HepG2 (cell line): Measurements from ENCODE around the gene COG1. TPM values are rescaled to one million over a fixed set of nuclear protein-coding genes. Genes with fewer than 3 reads are reported as not detected.

ENCODE experiments used
- ARID4A ChIP-seq: sonication (generic); formaldehyde crosslinking; IDR thresholded peaks from 2 replicates; pipeline ENCODE4 v1.5.0; 2020; ENCODE audit warnings: mild to moderate bottlenecking, missing genetic modification reagents, borderline replicate concordance
- EZH2 ChIP-seq: conservative IDR thresholded peaks from 2 replicates; pipeline ENCODE4 v1.6.1; 2012; ENCODE audit warnings: mild to moderate bottlenecking, low read depth, low read length, moderate library complexity
- MAFF ChIP-seq: IDR thresholded peaks from 2 replicates; pipeline ENCODE4 v1.6.1; 2011; ENCODE audit warnings: low read depth, low read length, improper control_type of control experiment
- MEIS2 ChIP-seq: sonication (generic); formaldehyde crosslinking; IDR thresholded peaks from 2 replicates; pipeline ENCODE4 v1.9.0; 2021; ENCODE audit warnings: mild to moderate bottlenecking, missing genetic modification reagents
- POLR2G ChIP-seq: fragments of 200-400 bp; formaldehyde crosslinking; IDR thresholded peaks from 2 replicates; pipeline ENCODE4 v1.6.1; 2018; ENCODE audit warnings: mild to moderate bottlenecking, low read depth, low read length, moderate library complexity
- TBX3 ChIP-seq: fragments of 450-650 bp; IDR thresholded peaks from 2 replicates; pipeline ENCODE4 v1.6.1; 2017; ENCODE audit warnings: antibody characterized with exemption, mild to moderate bottlenecking, inconsistent platforms, borderline replicate concordance
- ZHX1 ChIP-seq: sonication (generic); formaldehyde crosslinking; IDR thresholded peaks from 2 replicates; pipeline ENCODE4 v1.8.1; 2022; ENCODE audit warnings: low read depth, mild to moderate bottlenecking, missing genetic modification reagents
- ZNF180 ChIP-seq: sonication (generic); formaldehyde crosslinking; IDR thresholded peaks from 2 replicates; pipeline ENCODE4 v1.4.0; 2020; ENCODE audit warnings: low read depth, missing genetic modification reagents, borderline replicate concordance
- ZNF256 ChIP-seq: sonication (generic); formaldehyde crosslinking; conservative IDR thresholded peaks from 2 replicates; pipeline ENCODE4 v1.4.0; 2020; ENCODE audit warnings: missing genetic modification reagents
- ZNF331 ChIP-seq: sonication (generic); formaldehyde crosslinking; IDR thresholded peaks from 2 replicates; pipeline ENCODE4 v1.4.0; 2020; ENCODE audit warnings: missing genetic modification reagents
- ZNF550 ChIP-seq: sonication (generic); formaldehyde crosslinking; IDR thresholded peaks from 2 replicates; pipeline ENCODE4 v1.4.0; 2020; ENCODE audit warnings: mild to moderate bottlenecking, missing genetic modification reagents, borderline replicate concordance
- ZNF563 ChIP-seq: sonication (generic); formaldehyde crosslinking; IDR thresholded peaks from 2 replicates; pipeline ENCODE4 v1.8.0; 2022; ENCODE audit warnings: mild to moderate bottlenecking, moderate library complexity, missing genetic modification reagents
- ZNF792 ChIP-seq: IDR thresholded peaks from 2 replicates; pipeline ENCODE4 v1.6.1; 2016
- polyA plus RNA-seq, 8 experiments: library from polyadenylated mRNA; depleted of rRNA in 3 of 8; stranded (reverse) in 7 of 8; unstranded in 1 of 8; fragments of >200 nt; fragmentation: Illumina TruSeq in 4 of 8; extraction: Trizol in 4 of 8; gene quantifications; 2 replicates each; pipeline versions ENCODE4 v1.2.1 to v1.2.3, GENCODE V29; 2011 to 2016; ENCODE audit warnings: low read depth in 4 of 8, missing spikeins in 1 of 8, mixed read lengths in 1 of 8; ENCODE audit not compliant: insufficient read depth in 1 of 8
- total RNA-seq, 5 experiments: library from RNA; depleted of rRNA; stranded (reverse); fragments of >200 nt; fragmentation: Illumina TruSeq; extraction: Trizol; gene quantifications; 2 replicates each; pipeline ENCODE4 v1.2.3, GENCODE V29; 2016; ENCODE audit warnings: low read depth in 1 of 5
- TF ChIP-seq, protein P1 (sequence below): sonication (generic); formaldehyde crosslinking; IDR thresholded peaks from 2 replicates; pipeline ENCODE4 v1.4.0; 2020; ENCODE audit warnings: missing genetic modification reagents
- TF ChIP-seq, protein P2 (sequence below): sonication (generic); formaldehyde crosslinking; conservative IDR thresholded peaks from 2 replicates; pipeline ENCODE4 v1.4.0; 2020; ENCODE audit warnings: missing genetic modification reagents
- TF ChIP-seq, protein P3 (sequence below): sonication (generic); formaldehyde crosslinking; IDR thresholded peaks from 2 replicates; pipeline ENCODE4 v1.5.1; 2020; ENCODE audit warnings: mild to moderate bottlenecking, missing genetic modification reagents, moderate library complexity

The COG1 gene
- total and polyA plus RNA-seq, 2 of the 13 experiments (the other 11 are each of a cell fraction or from before 2014, with no cell fraction given): 36.6 to 39.7 TPM

- TF ChIP-seq ZNF550 (CRISPR knock-in tag) (no peak), ZNF180 (CRISPR knock-in tag) (no peak), ZNF792 (no peak), POLR2G (peak; percentile 83), ARID4A (CRISPR knock-in tag) (peak; percentile 91), ZNF331 (CRISPR knock-in tag) (peak; percentile 68; the same call in 1 of the 2 replicates), ZNF563 (CRISPR knock-in tag) (peak; percentile 54; the same call in 1 of the 2 replicates), MEIS2 (CRISPR knock-in tag) (0 out of 2 replicates have a peak, but pooled peaks have one; percentile 45), EZH2 (no peak), MAFF (no peak), TBX3 (no peak), ZNF256 (no peak), ZHX1 (CRISPR knock-in tag) (peak; percentile 91)
- TF ChIP-seq, protein P1, sequence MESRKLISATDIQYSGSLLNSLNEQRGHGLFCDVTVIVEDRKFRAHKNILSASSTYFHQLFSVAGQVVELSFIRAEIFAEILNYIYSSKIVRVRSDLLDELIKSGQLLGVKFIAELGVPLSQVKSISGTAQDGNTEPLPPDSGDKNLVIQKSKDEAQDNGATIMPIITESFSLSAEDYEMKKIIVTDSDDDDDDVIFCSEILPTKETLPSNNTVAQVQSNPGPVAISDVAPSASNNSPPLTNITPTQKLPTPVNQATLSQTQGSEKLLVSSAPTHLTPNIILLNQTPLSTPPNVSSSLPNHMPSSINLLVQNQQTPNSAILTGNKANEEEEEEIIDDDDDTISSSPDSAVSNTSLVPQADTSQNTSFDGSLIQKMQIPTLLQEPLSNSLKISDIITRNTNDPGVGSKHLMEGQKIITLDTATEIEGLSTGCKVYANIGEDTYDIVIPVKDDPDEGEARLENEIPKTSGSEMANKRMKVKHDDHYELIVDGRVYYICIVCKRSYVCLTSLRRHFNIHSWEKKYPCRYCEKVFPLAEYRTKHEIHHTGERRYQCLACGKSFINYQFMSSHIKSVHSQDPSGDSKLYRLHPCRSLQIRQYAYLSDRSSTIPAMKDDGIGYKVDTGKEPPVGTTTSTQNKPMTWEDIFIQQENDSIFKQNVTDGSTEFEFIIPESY (CRISPR knock-in tag): peak; percentile 35; the same call in 1 of the 2 replicates
- TF ChIP-seq, protein P2, sequence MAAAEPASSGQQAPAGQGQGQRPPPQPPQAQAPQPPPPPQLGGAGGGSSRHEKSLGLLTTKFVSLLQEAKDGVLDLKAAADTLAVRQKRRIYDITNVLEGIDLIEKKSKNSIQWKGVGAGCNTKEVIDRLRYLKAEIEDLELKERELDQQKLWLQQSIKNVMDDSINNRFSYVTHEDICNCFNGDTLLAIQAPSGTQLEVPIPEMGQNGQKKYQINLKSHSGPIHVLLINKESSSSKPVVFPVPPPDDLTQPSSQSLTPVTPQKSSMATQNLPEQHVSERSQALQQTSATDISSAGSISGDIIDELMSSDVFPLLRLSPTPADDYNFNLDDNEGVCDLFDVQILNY (CRISPR knock-in tag): no peak; the same call in 1 of the 2 replicates
- TF ChIP-seq, protein P3, sequence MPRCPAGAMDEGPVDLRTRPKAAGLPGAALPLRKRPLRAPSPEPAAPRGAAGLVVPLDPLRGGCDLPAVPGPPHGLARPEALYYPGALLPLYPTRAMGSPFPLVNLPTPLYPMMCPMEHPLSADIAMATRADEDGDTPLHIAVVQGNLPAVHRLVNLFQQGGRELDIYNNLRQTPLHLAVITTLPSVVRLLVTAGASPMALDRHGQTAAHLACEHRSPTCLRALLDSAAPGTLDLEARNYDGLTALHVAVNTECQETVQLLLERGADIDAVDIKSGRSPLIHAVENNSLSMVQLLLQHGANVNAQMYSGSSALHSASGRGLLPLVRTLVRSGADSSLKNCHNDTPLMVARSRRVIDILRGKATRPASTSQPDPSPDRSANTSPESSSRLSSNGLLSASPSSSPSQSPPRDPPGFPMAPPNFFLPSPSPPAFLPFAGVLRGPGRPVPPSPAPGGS (CRISPR knock-in tag): peak; percentile 23; the same call in 1 of the 2 replicates
Observed at GRCh38 chr17:73192894-73193701, at the start of gene COG1 (continued).
